C4-2B (cell line): ENCODE data around the gene P4HTM.

Source experiments
- ZFX ChIP-seq: fragments of 450-650 bp; IDR thresholded peaks from 2 replicates; pipeline ENCODE4 v1.6.1; 2017
- TF ChIP-seq, protein P1 (sequence below): fragments of 450-650 bp; conservative IDR thresholded peaks from 2 replicates; pipeline ENCODE4 v1.5.1; 2017; ENCODE audit warnings: mild to moderate bottlenecking

DNA sequence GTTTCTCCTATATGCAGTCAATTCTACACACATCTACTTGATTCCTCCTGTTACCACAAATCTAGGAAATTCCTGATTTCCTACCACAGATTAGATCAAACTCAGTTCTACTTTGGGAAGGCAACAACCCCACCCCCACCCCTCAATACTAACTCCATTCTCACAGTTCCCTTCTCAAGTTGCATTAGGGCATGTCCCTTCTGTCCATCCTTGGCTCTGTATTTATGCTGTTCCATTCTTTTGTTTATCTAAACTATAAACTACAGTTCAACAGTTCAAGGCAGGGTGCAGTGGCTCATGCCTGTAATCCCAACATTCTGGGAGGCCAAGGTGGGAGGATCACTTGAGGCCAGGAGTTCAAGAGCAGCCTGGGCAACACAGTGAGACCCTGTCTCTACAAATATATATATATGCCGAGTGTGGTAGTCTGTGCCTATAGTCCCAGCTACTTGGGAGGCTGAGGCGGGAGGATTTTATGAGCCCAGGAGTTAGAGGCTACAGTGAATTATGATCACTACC, 64.4 kb downstream of the P4HTM start:
- TF ChIP-seq, protein P1, sequence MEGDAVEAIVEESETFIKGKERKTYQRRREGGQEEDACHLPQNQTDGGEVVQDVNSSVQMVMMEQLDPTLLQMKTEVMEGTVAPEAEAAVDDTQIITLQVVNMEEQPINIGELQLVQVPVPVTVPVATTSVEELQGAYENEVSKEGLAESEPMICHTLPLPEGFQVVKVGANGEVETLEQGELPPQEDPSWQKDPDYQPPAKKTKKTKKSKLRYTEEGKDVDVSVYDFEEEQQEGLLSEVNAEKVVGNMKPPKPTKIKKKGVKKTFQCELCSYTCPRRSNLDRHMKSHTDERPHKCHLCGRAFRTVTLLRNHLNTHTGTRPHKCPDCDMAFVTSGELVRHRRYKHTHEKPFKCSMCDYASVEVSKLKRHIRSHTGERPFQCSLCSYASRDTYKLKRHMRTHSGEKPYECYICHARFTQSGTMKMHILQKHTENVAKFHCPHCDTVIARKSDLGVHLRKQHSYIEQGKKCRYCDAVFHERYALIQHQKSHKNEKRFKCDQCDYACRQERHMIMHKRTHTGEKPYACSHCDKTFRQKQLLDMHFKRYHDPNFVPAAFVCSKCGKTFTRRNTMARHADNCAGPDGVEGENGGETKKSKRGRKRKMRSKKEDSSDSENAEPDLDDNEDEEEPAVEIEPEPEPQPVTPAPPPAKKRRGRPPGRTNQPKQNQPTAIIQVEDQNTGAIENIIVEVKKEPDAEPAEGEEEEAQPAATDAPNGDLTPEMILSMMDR, result no peak
- no peak for TF ChIP-seq ZFX
